Skeletal muscle tissue (tissue), 4 donors: Measurements from ENCODE around the gene GCN1. TPM values are rescaled to one million over a fixed set of nuclear protein-coding genes. Genes with fewer than 3 reads are reported as not detected.

Source experiments
- H3K27ac ChIP-seq: one replicate; pipeline ENCODE4 v1.7.0; 2013; ENCODE audit warnings: mild to moderate bottlenecking, low read depth, low read length, inconsistent platforms
- H3K27me3 ChIP-seq, 3 donors: one replicate each; pipeline ENCODE4 v1.7.0; 2013; ENCODE audit warnings: low read length in 3 of 3; ENCODE audit not compliant: control insufficient read depth in 3 of 3, insufficient read depth in 3 of 3
- H3K36me3 ChIP-seq, 3 donors: one replicate each; pipeline ENCODE4 v1.7.0; 2013; ENCODE audit warnings: low read length in 3 of 3; ENCODE audit not compliant: control insufficient read depth in 3 of 3, insufficient read depth in 3 of 3
- H3K4me1 ChIP-seq, 3 donors: one replicate each; pipeline ENCODE4 v1.7.0; 2013; ENCODE audit warnings: low read length in 3 of 3, mild to moderate bottlenecking in 3 of 3; ENCODE audit not compliant: control insufficient read depth in 3 of 3, insufficient read depth in 3 of 3
- H3K4me3 ChIP-seq, 3 donors: one replicate each; pipeline ENCODE4 v1.7.0; 2013; ENCODE audit warnings: low read length in 3 of 3
- H3K9ac ChIP-seq, 3 donors: one replicate each; pipeline ENCODE4 v1.7.0; 2013; ENCODE audit warnings: low read length in 3 of 3, mild to moderate bottlenecking in 3 of 3, moderate library complexity in 2 of 3, low read depth in 1 of 3
- H3K9me3 ChIP-seq, 3 donors: one replicate each; pipeline ENCODE4 v1.7.0; 2013; ENCODE audit warnings: low read length in 3 of 3; ENCODE audit not compliant: control insufficient read depth in 3 of 3
- total RNA-seq: library from RNA; depleted of rRNA; stranded (reverse); fragments of >200 nt; gene quantifications from one replicate; pipeline ENCODE4 v1.2.3, GENCODE V29; 2014
- donor health status: Osteomylitis.

The GCN1 gene
- total RNA-seq, 1 donor from 2014 or later, result 87.2 TPM

GRCh38 chr12:120091371-120092090 lies 103.0 kb downstream of the GCN1 start:
- Histone ChIP-seq H3K27me3 (no peaks in the 10 kb centered on the region), H3K9ac (peak overlapping the region in 2 of 3 donors; percentile 33 to 57), H3K9me3 (no peaks in the 10 kb centered on the region), H3K27ac (no peak overlapping the region), H3K4me3 (no peak overlapping the region), H3K36me3 (peaks cover 3 to 13% (median 6%) of the 10 kb centered on the region in 3 donors), H3K4me1 (peaks cover 39 to 45% (median 43%) of the 10 kb centered on the region in 3 donors)

GRCh38 chr12:120090626-120091295 lies 103.8 kb downstream of the GCN1 start:
- Histone ChIP-seq H3K9me3 (no peaks in the 10 kb centered on the region), H3K27me3 (no peaks in the 10 kb centered on the region), H3K4me1 (peaks cover 39 to 44% (median 43%) of the 10 kb centered on the region in 3 donors), H3K36me3 (peaks cover 0 to 10% (median 2%) of the 10 kb centered on the region in 3 donors), H3K4me3 (peak overlapping the region in 2 of 3 donors; percentile 12 to 22), H3K27ac (peak overlapping the region; percentile 3), H3K9ac (peak overlapping the region in 2 of 3 donors; percentile 33 to 57)

- H3K4me1 ChIP-seq, result peaks cover 39 to 44% (median 43%) of the 10 kb centered on the region in 3 donors
- peak overlapping the region in 1 of 3 donors; percentile 57 for H3K9ac ChIP-seq
- H3K27ac ChIP-seq, result no peak overlapping the region
- peaks cover 0 to 10% (median 2%) of the 10 kb centered on the region in 3 donors for H3K36me3 ChIP-seq
- H3K4me3 ChIP-seq, result no peak overlapping the region
- H3K9me3 ChIP-seq, result no peaks in the 10 kb centered on the region
- no peaks in the 10 kb centered on the region for H3K27me3 ChIP-seq
These were observed 104.3 kb downstream of the GCN1 start for GRCh38 chr12:120090206-120090605.

GRCh38 chr12:120089796-120090195 lies 104.7 kb downstream of the GCN1 start:
- H3K9me3 ChIP-seq, result no peaks in the 10 kb centered on the region
- H3K27me3 ChIP-seq, result no peaks in the 10 kb centered on the region
- H3K4me3 ChIP-seq, result no peak overlapping the region
- H3K36me3 ChIP-seq, result peaks cover 0 to 9% (median 2%) of the 10 kb centered on the region in 3 donors
- peaks cover 38 to 42% (median 42%) of the 10 kb centered on the region in 3 donors for H3K4me1 ChIP-seq
- H3K9ac ChIP-seq, result no peak overlapping the region
- H3K27ac ChIP-seq, result no peak overlapping the region

GRCh38 chr12:120089105-120089504 lies 105.4 kb downstream of the GCN1 start:
- peaks cover 34 to 38% (median 37%) of the 10 kb centered on the region in 3 donors for H3K4me1 ChIP-seq

GRCh38 chr12:120086801-120087621 lies 107.5 kb downstream of the GCN1 start:
- Histone ChIP-seq H3K9me3 (no peaks in the 10 kb centered on the region), H3K4me3 (peak overlapping the region; percentile 64 to 83 (median 66)), H3K9ac (peak overlapping the region; percentile 30 to 85 (median 58)), H3K36me3 (no peaks in the 10 kb centered on the region), H3K4me1 (peaks cover 31 to 38% (median 37%) of the 10 kb centered on the region in 3 donors), H3K27ac (peak overlapping the region; percentile 87), H3K27me3 (no peaks in the 10 kb centered on the region)

More at GRCh38 chr12:120089105-120089504, 105.4 kb downstream of the GCN1 start:
- no peaks in the 10 kb centered on the region for H3K27me3 ChIP-seq
- H3K9ac ChIP-seq, result no peak overlapping the region
- H3K9me3 ChIP-seq, result no peaks in the 10 kb centered on the region
- no peak overlapping the region for H3K27ac ChIP-seq
- no peak overlapping the region for H3K4me3 ChIP-seq
- peaks cover 0 to 5% (median 0%) of the 10 kb centered on the region in 3 donors for H3K36me3 ChIP-seq

- Histone ChIP-seq H3K4me3 (peak overlapping the region in 2 of 3 donors; percentile 64 to 66), H3K36me3 (no peaks in the 10 kb centered on the region), H3K9ac (peak overlapping the region in 1 of 3 donors; percentile 58), H3K27ac (peak overlapping the region; percentile 87), H3K9me3 (no peaks in the 10 kb centered on the region), H3K27me3 (no peaks in the 10 kb centered on the region), H3K4me1 (peaks cover 25 to 31% (median 28%) of the 10 kb centered on the region in 3 donors)
These were observed 108.4 kb downstream of the GCN1 start for GRCh38 chr12:120085920-120086645.

GRCh38 chr12:120081641-120082040 lies 112.9 kb downstream of the GCN1 start:
- H3K4me3 ChIP-seq, result no peak overlapping the region
- peaks cover 0 to 3% (median 0%) of the 10 kb centered on the region in 3 donors for H3K27me3 ChIP-seq
- H3K27ac ChIP-seq, result no peak overlapping the region
- peaks cover 0 to 3% (median 2%) of the 10 kb centered on the region in 3 donors for H3K4me1 ChIP-seq
- no peaks in the 10 kb centered on the region for H3K9me3 ChIP-seq
- no peak overlapping the region for H3K9ac ChIP-seq
- no peaks in the 10 kb centered on the region for H3K36me3 ChIP-seq
